Loucy (cell line): ENCODE results near the gene BCAS1.

Experiments used
- H2AFZ ChIP-seq: fragments of 200-600 bp; sonication (generic); 2 replicates; pipeline ENCODE4 v1.6.0; 2016; ENCODE audit warnings: antibody characterized with exemption, mild to moderate bottlenecking, low read length, moderate library complexity
- H3F3A ChIP-seq: fragments of 200-600 bp; 2 replicates; pipeline ENCODE4 v1.6.0; 2016; ENCODE audit warnings: antibody characterized with exemption, low read depth, mild to moderate bottlenecking
- H3K27me3 ChIP-seq: fragments of 200-600 bp; sonication (generic); 2 replicates; pipeline ENCODE4 v1.6.1; 2014; ENCODE audit warnings: low read length, mild to moderate bottlenecking; ENCODE audit not compliant: insufficient read depth, poor library complexity, severe bottlenecking
- H3K36me3 ChIP-seq: fragments of 200-600 bp; sonication (generic); 2 replicates; pipeline ENCODE4 v1.6.1; 2016; ENCODE audit warnings: low read length; ENCODE audit not compliant: insufficient read depth
- H3K4me1 ChIP-seq: fragments of 200-600 bp; sonication (generic); 2 replicates; pipeline ENCODE4 v1.5.1; 2014; ENCODE audit warnings: low read length, mild to moderate bottlenecking; ENCODE audit not compliant: insufficient read depth, poor library complexity, severe bottlenecking
- H3K4me2 ChIP-seq: fragments of 200-600 bp; sonication (generic); 2 replicates; pipeline ENCODE4 v1.6.0; 2014; ENCODE audit warnings: antibody characterized with exemption, low read length, low read depth, mild to moderate bottlenecking; ENCODE audit not compliant: poor library complexity, severe bottlenecking
- H3K4me3 ChIP-seq: fragments of 200-600 bp; sonication (generic); 2 replicates; pipeline ENCODE4 v1.5.1; 2014; ENCODE audit warnings: low read length, mild to moderate bottlenecking, mixed read lengths; ENCODE audit not compliant: poor library complexity, severe bottlenecking
- H3K79me2 ChIP-seq: fragments of 200-600 bp; sonication (generic); 2 replicates; pipeline ENCODE4 v1.6.1; 2014; ENCODE audit warnings: low read length; ENCODE audit not compliant: insufficient read depth
- H3K9ac ChIP-seq: fragments of 200-600 bp; sonication (generic); 2 replicates; pipeline ENCODE4 v1.6.0; 2014; ENCODE audit warnings: mild to moderate bottlenecking, low read depth, low read length, moderate library complexity; ENCODE audit not compliant: poor library complexity, severe bottlenecking
- H3K9me2 ChIP-seq: fragments of 200-600 bp; sonication (generic); replicated peaks from 2 replicates; pipeline ENCODE4 v1.6.1; 2016; ENCODE audit warnings: low read depth, low read length, mixed read lengths
- H3K9me3 ChIP-seq: fragments of 200-600 bp; sonication (generic); 2 replicates; pipeline ENCODE4 v1.6.1; 2014; ENCODE audit warnings: mild to moderate bottlenecking, antibody characterized with exemption, low read length, low read depth; ENCODE audit not compliant: insufficient read depth
- H4K20me1 ChIP-seq: fragments of 200-600 bp; sonication (generic); 2 replicates; pipeline ENCODE4 v1.6.0; 2014; ENCODE audit warnings: antibody characterized with exemption, low read length, mild to moderate bottlenecking; ENCODE audit not compliant: insufficient read depth, poor library complexity, severe bottlenecking
- EZH2phosphoT487 ChIP-seq: fragments of 200-600 bp; IDR thresholded peaks from 2 replicates; pipeline ENCODE4 v1.6.1; 2018; ENCODE audit warnings: antibody characterized with exemption, mild to moderate bottlenecking, moderate library complexity, borderline replicate concordance
- TF ChIP-seq, protein P1 (sequence below): fragments of 200-600 bp; sonication (generic); conservative IDR thresholded peaks from 2 replicates; pipeline ENCODE4 v1.5.1; 2014; ENCODE audit warnings: mild to moderate bottlenecking, antibody characterized with exemption, low read length

BCAS1 gene

GRCh38 chr20:53966774-53967398, 103.5 kb downstream of the BCAS1 start:
- Histone ChIP-seq H3K36me3 (no peaks in the 10 kb centered on the region), H3K4me3 (no peak overlapping the region), H4K20me1 (no peaks in the 10 kb centered on the region), H3K9me3 (no peaks in the 10 kb centered on the region), H2AFZ (no peak overlapping the region), H3K4me2 (no peak overlapping the region), H3K4me1 (no peaks in the 10 kb centered on the region), H3K79me2 (no peaks in the 10 kb centered on the region), H3F3A (no peaks in the 10 kb centered on the region), H3K9ac (no peak overlapping the region), H3K27me3 (no peaks in the 10 kb centered on the region), H3K9me2 (no peaks in the 10 kb centered on the region)
- no peak for TF ChIP-seq EZH2phosphoT487
- TF ChIP-seq, protein P1, sequence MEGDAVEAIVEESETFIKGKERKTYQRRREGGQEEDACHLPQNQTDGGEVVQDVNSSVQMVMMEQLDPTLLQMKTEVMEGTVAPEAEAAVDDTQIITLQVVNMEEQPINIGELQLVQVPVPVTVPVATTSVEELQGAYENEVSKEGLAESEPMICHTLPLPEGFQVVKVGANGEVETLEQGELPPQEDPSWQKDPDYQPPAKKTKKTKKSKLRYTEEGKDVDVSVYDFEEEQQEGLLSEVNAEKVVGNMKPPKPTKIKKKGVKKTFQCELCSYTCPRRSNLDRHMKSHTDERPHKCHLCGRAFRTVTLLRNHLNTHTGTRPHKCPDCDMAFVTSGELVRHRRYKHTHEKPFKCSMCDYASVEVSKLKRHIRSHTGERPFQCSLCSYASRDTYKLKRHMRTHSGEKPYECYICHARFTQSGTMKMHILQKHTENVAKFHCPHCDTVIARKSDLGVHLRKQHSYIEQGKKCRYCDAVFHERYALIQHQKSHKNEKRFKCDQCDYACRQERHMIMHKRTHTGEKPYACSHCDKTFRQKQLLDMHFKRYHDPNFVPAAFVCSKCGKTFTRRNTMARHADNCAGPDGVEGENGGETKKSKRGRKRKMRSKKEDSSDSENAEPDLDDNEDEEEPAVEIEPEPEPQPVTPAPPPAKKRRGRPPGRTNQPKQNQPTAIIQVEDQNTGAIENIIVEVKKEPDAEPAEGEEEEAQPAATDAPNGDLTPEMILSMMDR, result no peak

GRCh38 chr20:53964501-53965253, 105.7 kb downstream of the BCAS1 start:
- Histone ChIP-seq H3K9me3 (no peaks in the 10 kb centered on the region), H3K36me3 (no peaks in the 10 kb centered on the region), H3K79me2 (no peaks in the 10 kb centered on the region), H3K4me3 (no peak overlapping the region), H3K9ac (no peak overlapping the region), H3K27me3 (no peaks in the 10 kb centered on the region), H3K4me1 (peaks cover 3% of the 10 kb centered on the region), H2AFZ (no peak overlapping the region), H3F3A (no peaks in the 10 kb centered on the region), H4K20me1 (no peaks in the 10 kb centered on the region), H3K9me2 (no peaks in the 10 kb centered on the region), H3K4me2 (no peak overlapping the region)
- TF ChIP-seq EZH2phosphoT487, result no peak
- TF ChIP-seq, protein P1, result no peak

- Histone ChIP-seq H2AFZ (no peak overlapping the region), H3K79me2 (no peaks in the 10 kb centered on the region), H3K4me1 (peaks cover 3% of the 10 kb centered on the region), H3K4me2 (no peak overlapping the region), H3K27me3 (no peaks in the 10 kb centered on the region), H3K9ac (no peak overlapping the region), H3K9me3 (no peaks in the 10 kb centered on the region), H3K36me3 (no peaks in the 10 kb centered on the region), H3K9me2 (no peaks in the 10 kb centered on the region), H4K20me1 (no peaks in the 10 kb centered on the region), H3F3A (no peaks in the 10 kb centered on the region), H3K4me3 (no peak overlapping the region)
- no peak for TF ChIP-seq EZH2phosphoT487
- TF ChIP-seq, protein P1, result no peak
These were observed 106.3 kb downstream of the BCAS1 start for GRCh38 chr20:53964067-53964466.
